Parathyroid adenoma (tissue), 2 donors: ENCODE data around the gene SNX8.

Experiments used
- H2AFZ ChIP-seq: fragments of 300-600 bp; sonication (generic); one replicate; pipeline ENCODE4 v1.7.0; 2017; ENCODE audit warnings: antibody characterized with exemption, mild to moderate bottlenecking
- H3K27ac ChIP-seq: fragments of 300-600 bp; sonication (generic); one replicate; pipeline ENCODE4 v1.7.0; 2017
- H3K27me3 ChIP-seq: fragments of 300-600 bp; sonication (generic); one replicate; pipeline ENCODE4 v1.7.0; 2017; ENCODE audit warnings: low read length; ENCODE audit not compliant: control insufficient read depth, insufficient read depth
- H3K36me3 ChIP-seq: fragments of 300-600 bp; sonication (generic); one replicate; pipeline ENCODE4 v1.7.0; 2017; ENCODE audit warnings: low read length; ENCODE audit not compliant: control insufficient read depth, insufficient read depth
- H3K4me1 ChIP-seq: fragments of 300-600 bp; sonication (generic); one replicate; pipeline ENCODE4 v1.7.0; 2017; ENCODE audit warnings: control low read depth
- H3K4me2 ChIP-seq: fragments of 300-600 bp; sonication (generic); one replicate; pipeline ENCODE4 v1.7.0; 2017; ENCODE audit warnings: low read length
- H3K4me3 ChIP-seq: fragments of 300-600 bp; sonication (generic); one replicate; pipeline ENCODE4 v1.7.0; 2017; ENCODE audit warnings: low read depth, low read length
- H3K79me2 ChIP-seq: fragments of 300-600 bp; sonication (generic); one replicate; pipeline ENCODE4 v1.7.0; 2017; ENCODE audit warnings: control low read depth
- H3K9ac ChIP-seq: fragments of 300-600 bp; sonication (generic); one replicate; pipeline ENCODE4 v1.7.0; 2017; ENCODE audit warnings: mild to moderate bottlenecking
- H3K9me3 ChIP-seq: fragments of 300-600 bp; sonication (generic); one replicate; pipeline ENCODE4 v1.7.0; 2017; ENCODE audit warnings: low read length; ENCODE audit not compliant: control insufficient read depth
- TF ChIP-seq, protein P1 (sequence below): fragments of 300-600 bp; sonication (generic); IDR thresholded peaks from one replicate; pipeline ENCODE4 v1.7.0; 2017; ENCODE audit warnings: antibody characterized with exemption, mild to moderate bottlenecking
- donor health status: primary hyperparathyroidism.

Gene SNX8

DNA sequence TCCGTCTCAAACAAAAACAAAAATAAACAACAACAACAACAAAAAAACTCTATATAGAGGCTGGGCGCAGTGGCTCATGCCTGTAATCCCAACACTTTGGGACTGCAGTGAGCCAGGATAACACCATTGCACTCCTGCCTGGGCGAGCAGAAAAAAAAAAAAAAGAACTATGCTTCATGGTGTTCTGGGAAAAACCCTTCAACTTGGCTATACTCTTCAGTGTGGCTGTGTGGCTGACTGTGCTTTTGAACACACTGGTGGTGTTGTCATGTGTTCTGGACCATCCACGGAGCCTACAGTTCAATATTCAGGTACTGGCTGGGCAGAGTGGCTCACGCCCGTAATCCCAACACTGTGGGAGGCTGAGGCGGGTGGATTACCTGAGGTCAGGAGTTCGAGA lies 26.5 kb downstream of the SNX8 start:
- H3K9me3 ChIP-seq, result no peaks in the 10 kb centered on the region
- H3K4me2 ChIP-seq, result no peak overlapping the region
- peaks cover 2% of the 10 kb centered on the region for H3K79me2 ChIP-seq
- H3K4me3 ChIP-seq, result no peak overlapping the region
- H2AFZ ChIP-seq, result no peak overlapping the region
- H3K4me1 ChIP-seq, result no peaks in the 10 kb centered on the region
- no peaks in the 10 kb centered on the region for H3K36me3 ChIP-seq
- no peaks in the 10 kb centered on the region for H3K27me3 ChIP-seq
- H3K9ac ChIP-seq, result no peak overlapping the region
- H3K27ac ChIP-seq, result no peak overlapping the region
- TF ChIP-seq, protein P1, sequence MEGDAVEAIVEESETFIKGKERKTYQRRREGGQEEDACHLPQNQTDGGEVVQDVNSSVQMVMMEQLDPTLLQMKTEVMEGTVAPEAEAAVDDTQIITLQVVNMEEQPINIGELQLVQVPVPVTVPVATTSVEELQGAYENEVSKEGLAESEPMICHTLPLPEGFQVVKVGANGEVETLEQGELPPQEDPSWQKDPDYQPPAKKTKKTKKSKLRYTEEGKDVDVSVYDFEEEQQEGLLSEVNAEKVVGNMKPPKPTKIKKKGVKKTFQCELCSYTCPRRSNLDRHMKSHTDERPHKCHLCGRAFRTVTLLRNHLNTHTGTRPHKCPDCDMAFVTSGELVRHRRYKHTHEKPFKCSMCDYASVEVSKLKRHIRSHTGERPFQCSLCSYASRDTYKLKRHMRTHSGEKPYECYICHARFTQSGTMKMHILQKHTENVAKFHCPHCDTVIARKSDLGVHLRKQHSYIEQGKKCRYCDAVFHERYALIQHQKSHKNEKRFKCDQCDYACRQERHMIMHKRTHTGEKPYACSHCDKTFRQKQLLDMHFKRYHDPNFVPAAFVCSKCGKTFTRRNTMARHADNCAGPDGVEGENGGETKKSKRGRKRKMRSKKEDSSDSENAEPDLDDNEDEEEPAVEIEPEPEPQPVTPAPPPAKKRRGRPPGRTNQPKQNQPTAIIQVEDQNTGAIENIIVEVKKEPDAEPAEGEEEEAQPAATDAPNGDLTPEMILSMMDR, result no peak

DNA sequence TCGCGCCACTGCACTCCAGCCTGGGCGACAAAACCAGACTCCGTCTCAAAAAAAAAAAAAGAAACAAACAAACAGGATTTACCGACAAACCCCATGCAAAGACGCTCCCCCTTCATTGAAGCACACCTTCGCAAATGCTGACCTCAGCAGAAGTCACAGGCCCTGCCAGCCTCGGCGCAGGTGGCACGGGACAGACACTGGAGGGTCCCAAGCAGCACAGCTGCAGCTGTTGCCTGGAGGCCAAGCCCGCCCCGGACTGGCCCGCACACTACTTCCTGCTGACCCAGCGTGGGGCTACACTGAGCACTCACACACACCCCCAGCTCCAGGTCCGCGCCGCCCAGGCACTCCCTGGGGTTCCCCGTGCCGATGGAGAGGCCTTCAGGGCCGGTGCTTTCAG lies 31.2 kb downstream of the SNX8 start:
- TF ChIP-seq, protein P1, result no peak
- H3K9ac ChIP-seq, result no peak overlapping the region
- no peaks in the 10 kb centered on the region for H3K79me2 ChIP-seq
- no peaks in the 10 kb centered on the region for H3K9me3 ChIP-seq
- H3K27ac ChIP-seq, result no peak overlapping the region
- H3K36me3 ChIP-seq, result no peaks in the 10 kb centered on the region
- no peaks in the 10 kb centered on the region for H3K4me1 ChIP-seq
- H3K27me3 ChIP-seq, result no peaks in the 10 kb centered on the region
- no peak overlapping the region for H3K4me2 ChIP-seq
- H3K4me3 ChIP-seq, result no peak overlapping the region
- no peak overlapping the region for H2AFZ ChIP-seq

- H3K79me2 ChIP-seq, result no peaks in the 10 kb centered on the region
- no peaks in the 10 kb centered on the region for H3K36me3 ChIP-seq
- no peak overlapping the region for H3K4me3 ChIP-seq
- H3K27me3 ChIP-seq, result no peaks in the 10 kb centered on the region
- TF ChIP-seq, protein P1, result no peak
- no peaks in the 10 kb centered on the region for H3K4me1 ChIP-seq
- no peak overlapping the region for H3K27ac ChIP-seq
- H3K9me3 ChIP-seq, result no peaks in the 10 kb centered on the region
- H2AFZ ChIP-seq, result no peak overlapping the region
- H3K4me2 ChIP-seq, result no peak overlapping the region
- no peak overlapping the region for H3K9ac ChIP-seq
Observed at GRCh38 chr7:2282185-2282751, 32.0 kb downstream of the SNX8 start.

DNA sequence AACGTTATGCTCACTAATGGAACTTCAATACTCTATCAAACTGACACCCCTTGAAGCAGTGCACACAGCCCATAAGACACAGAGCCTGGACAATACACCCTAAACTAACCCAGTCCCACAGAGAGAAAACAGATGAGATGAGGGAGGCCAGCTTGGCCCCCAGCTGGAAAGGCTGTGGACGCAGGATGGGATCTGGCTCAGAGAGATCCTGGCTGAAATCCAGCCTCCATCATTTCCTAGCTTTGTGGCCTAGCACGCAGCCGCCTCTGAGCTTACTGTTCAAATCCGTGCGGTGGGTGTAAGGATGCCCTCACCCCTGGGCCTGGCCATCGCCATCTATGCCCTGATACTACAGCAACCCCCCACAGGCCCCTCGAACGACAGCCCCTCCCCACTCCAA lies 32.7 kb downstream of the SNX8 start:
- no peak overlapping the region for H3K4me3 ChIP-seq
- no peaks in the 10 kb centered on the region for H3K27me3 ChIP-seq
- H3K9me3 ChIP-seq, result no peaks in the 10 kb centered on the region
- no peak overlapping the region for H3K27ac ChIP-seq
- no peaks in the 10 kb centered on the region for H3K79me2 ChIP-seq
- TF ChIP-seq, protein P1, result no peak
- no peak overlapping the region for H3K4me2 ChIP-seq
- no peaks in the 10 kb centered on the region for H3K4me1 ChIP-seq
- no peaks in the 10 kb centered on the region for H3K36me3 ChIP-seq
- H3K9ac ChIP-seq, result no peak overlapping the region
- H2AFZ ChIP-seq, result no peak overlapping the region

GRCh38 chr7:2280424-2280823 lies 33.8 kb downstream of the SNX8 start:
- H3K27ac ChIP-seq, result no peak overlapping the region
- no peaks in the 10 kb centered on the region for H3K27me3 ChIP-seq
- no peak overlapping the region for H3K4me3 ChIP-seq
- no peaks in the 10 kb centered on the region for H3K36me3 ChIP-seq
- H2AFZ ChIP-seq, result no peak overlapping the region
- no peaks in the 10 kb centered on the region for H3K4me1 ChIP-seq
- no peak overlapping the region for H3K9ac ChIP-seq
- H3K79me2 ChIP-seq, result no peaks in the 10 kb centered on the region
- H3K9me3 ChIP-seq, result no peaks in the 10 kb centered on the region
- TF ChIP-seq, protein P1, result no peak
- no peak overlapping the region for H3K4me2 ChIP-seq
